ENCODE data around the gene KCNS3. TPM values are rescaled to one million over a fixed set of nuclear protein-coding genes. Genes with fewer than 3 reads are reported as not detected.
A peak's percentile ranks its signal among the peaks of the same experiment; 100 is the strongest.

KCNS3 gene
- total and polyA plus RNA-seq, 9 of the 15 experiments (the other 6 are each of a cell fraction or from before 2014, with no cell fraction given) = 0.01 to 0.75 (median 0.25) TPM

- TF ChIP-seq SMAD4 (CRISPR knock-in tag; conservative IDR thresholded peaks at IDR 0.05) = 0 out of 2 replicates have a peak, but pooled peaks have one; percentile 45
- TF ChIP-seq L3MBTL2 (IDR thresholded peaks at IDR 0.05) = no peak
- TF ChIP-seq HNRNPH1 (optimal IDR thresholded peaks at IDR 0.05; ENCODE audit: low read depth, low read length) = no peak
- no peak for TF ChIP-seq BCL6 (CRISPR knock-in tag; IDR thresholded peaks at IDR 0.05)
- TF ChIP-seq CREM (IDR thresholded peaks at IDR 0.05; ENCODE audit: low read depth) = no peak
- TF ChIP-seq SREBF2 (CRISPR knock-in tag; IDR thresholded peaks at IDR 0.05) = no peak
- TF ChIP-seq ZNF263 (CRISPR knock-in tag; IDR thresholded peaks at IDR 0.05; ENCODE audit: borderline replicate concordance) = no peak
- no peak for TF ChIP-seq PYGO2 (tag; IDR thresholded peaks at IDR 0.05)
- TF ChIP-seq HCFC1 (IDR thresholded peaks at IDR 0.05; ENCODE audit: low read depth, low read length) = no peak
- no peak for TF ChIP-seq ETV5 (CRISPR knock-in tag; IDR thresholded peaks at IDR 0.05; ENCODE audit: low read depth)
- no peak for TF ChIP-seq ZKSCAN3 (CRISPR knock-in tag; IDR thresholded peaks at IDR 0.05)
Measured at GRCh38 chr2:17878281-17879136, at the start of gene KCNS3 (continued).
